Endothelial cell of umbilical vein (primary cell): ENCODE measurements around the gene WDR37. TPM values are rescaled to one million over a fixed set of nuclear protein-coding genes. Genes with fewer than 3 reads are reported as not detected.

Experiments
- BruUV-seq: library from RNA; stranded (reverse); fragments of 400-500 nt; replicated peaks from 2 replicates; lab custom pipeline; 2021; lab: Mats Ljungman, UMichigan
- CTCF ChIA-PET: fragments of 300-600, 350-600 bp; sonication (Branson Sonifier 250); formaldehyde crosslinking; loops from one replicate; lab custom pipeline; 2021; ENCODE audit warnings: antibody characterized with exemption, inconsistent platforms; lab: Charles Lee
- POLR2A ChIA-PET: fragments of 300-600, 350-600 bp; sonication (Branson Sonifier 250); formaldehyde crosslinking; loops from one replicate; lab custom pipeline; 2021; ENCODE audit warnings: antibody characterized with exemption, inconsistent platforms; lab: Charles Lee
- DNase-seq: peaks from one replicate; pipeline ENCODE4 v3.0.0-alpha.2; 2011; ENCODE audit warnings: low read depth, low spot score
- FAIRE-seq: peaks from 2 replicates; lab custom pipeline; 2011; peaks lifted over from hg19 to GRCh38; lab: Jason Lieb, UNC
- H2AFZ ChIP-seq: 2 replicates; pipeline ENCODE4 v1.6.0; 2012; ENCODE audit warnings: low read depth, low read length, control low read depth, inconsistent platforms
- H3K27ac ChIP-seq: 2 replicates; pipeline ENCODE4 v1.5.1; 2011; ENCODE audit warnings: low read depth, mild to moderate bottlenecking, control low read depth, low read length, moderate library complexity; ENCODE audit not compliant: insufficient read depth
- H3K27me3 ChIP-seq, 2 experiments: 2 replicates each; pipeline versions ENCODE4 v1.6.0 to v1.6.1; 2011; ENCODE audit warnings: low read length in 2 of 2, mixed read lengths in 1 of 2; ENCODE audit not compliant: control insufficient read depth in 2 of 2, insufficient read depth in 2 of 2
- H3K36me3 ChIP-seq, 2 experiments: 2 replicates in 1 of 2; 3 replicates in 1 of 2; pipeline ENCODE4 v1.5.1; 2011; ENCODE audit warnings: low read length in 2 of 2, mild to moderate bottlenecking in 1 of 2, moderate library complexity in 1 of 2; ENCODE audit not compliant: control insufficient read depth in 2 of 2, insufficient read depth in 2 of 2; ENCODE audit errors: extremely low read depth in 1 of 2
- H3K4me1 ChIP-seq: 3 replicates; pipeline ENCODE4 v1.5.1; 2011; ENCODE audit warnings: mild to moderate bottlenecking, low read length; ENCODE audit not compliant: control insufficient read depth, insufficient read depth; ENCODE audit errors: extremely low read depth
- H3K4me2 ChIP-seq: 2 replicates; pipeline ENCODE4 v1.6.1; 2011; ENCODE audit warnings: low read length, control low read depth, mixed read lengths; ENCODE audit not compliant: insufficient read depth
- H3K4me3 ChIP-seq, 3 experiments: fragments of 200-600 bp in 1 of 3; sonication (generic), shearing (Covaris generic) in 1 of 3; replicated peaks in 1 of 3; 2 replicates each; pipeline ENCODE4 v1.5.1; 2011 to 2016; ENCODE audit warnings: control low read depth in 3 of 3, low read length in 3 of 3, mild to moderate bottlenecking in 2 of 3, inconsistent platforms in 1 of 3, low read depth in 1 of 3, moderate library complexity in 1 of 3; ENCODE audit not compliant: insufficient read depth in 1 of 3
- H3K79me2 ChIP-seq: 2 replicates; pipeline ENCODE4 v1.6.0; 2012; ENCODE audit warnings: low read length, inconsistent platforms; ENCODE audit not compliant: control insufficient read depth, insufficient read depth
- H3K9ac ChIP-seq: replicated peaks from 2 replicates; pipeline ENCODE3; 2011; ENCODE audit warnings: low read length, control low read depth; ENCODE audit not compliant: insufficient read depth; ENCODE audit errors: extremely low read depth
- H3K9me1 ChIP-seq: replicated peaks from 3 replicates; pipeline ENCODE4 v1.6.0; 2011; ENCODE audit warnings: mild to moderate bottlenecking, low read length; ENCODE audit not compliant: control insufficient read depth, insufficient read depth; ENCODE audit errors: extremely low read depth
- H3K9me3 ChIP-seq: replicated peaks from 2 replicates; pipeline ENCODE4 v1.5.1; 2012; ENCODE audit warnings: low read length, inconsistent platforms; ENCODE audit not compliant: control insufficient read depth, insufficient read depth
- H4K20me1 ChIP-seq: replicated peaks from 2 replicates; pipeline ENCODE3; 2011; ENCODE audit warnings: mild to moderate bottlenecking, low read length; ENCODE audit not compliant: control insufficient read depth, insufficient read depth; ENCODE audit errors: extremely low read depth
- EZH2 ChIP-seq: IDR thresholded peaks from 2 replicates; pipeline ENCODE4 v1.6.1; 2012; ENCODE audit warnings: borderline replicate concordance, low read depth, mild to moderate bottlenecking, moderate library complexity, low read length, inconsistent platforms; ENCODE audit not compliant: severe bottlenecking
- FOS ChIP-seq: IDR thresholded peaks from 2 replicates; pipeline ENCODE4 v1.6.1; 2011; ENCODE audit warnings: mild to moderate bottlenecking, low read length, moderate library complexity, borderline replicate concordance; ENCODE audit not compliant: insufficient read depth
- GATA2 ChIP-seq: IDR thresholded peaks from 2 replicates; pipeline ENCODE4 v1.7.0; 2011; ENCODE audit warnings: low read depth, mild to moderate bottlenecking, moderate library complexity, mixed read lengths, low read length; ENCODE audit not compliant: insufficient read length, insufficient read depth
- JUN ChIP-seq: IDR thresholded peaks from 2 replicates; pipeline ENCODE4 v1.6.1; 2011; ENCODE audit warnings: borderline replicate concordance, low read depth; ENCODE audit not compliant: insufficient read length, insufficient read depth
- MYC ChIP-seq: IDR thresholded peaks from one replicate; pipeline ENCODE4 v1.6.1; 2011; ENCODE audit warnings: mild to moderate bottlenecking, low read depth, low read length
- POLR2A ChIP-seq: IDR thresholded peaks from 2 replicates; pipeline ENCODE4 v1.6.1; 2012; ENCODE audit warnings: low read depth, mild to moderate bottlenecking, control low read depth, low read length
- POLR2AphosphoS5 ChIP-seq: IDR thresholded peaks from 2 replicates; pipeline ENCODE4 v1.6.1; 2012; ENCODE audit warnings: low read depth, mild to moderate bottlenecking, control low read depth, low read length, moderate library complexity; ENCODE audit not compliant: insufficient read depth
- dilution Hi-C: fragments of 300-500 bp; cut with MboI; formaldehyde crosslinking; loops from one replicate; pipeline ENCODE4 v1.15.0; 2019; ENCODE audit warnings: low sequenced_read_pairs; ENCODE audit not compliant: extremely low pct_ligation_motif_present
- intact Hi-C: fragments of 100-400 bp; cut with micrococcal nuclease; formaldehyde crosslinking; loops from one replicate; pipeline ENCODE4 v1.10.0; 2022
- polyA plus RNA-seq, 4 experiments: library from polyadenylated mRNA; depleted of rRNA in 3 of 4; stranded (reverse) in 3 of 4; unstranded in 1 of 4; fragments of >200 nt; gene quantifications; 2 replicates each; pipeline versions ENCODE4 v1.2.1 to v1.2.3, GENCODE V29; 2011 to 2012; ENCODE audit warnings: missing spikeins in 1 of 4
- total RNA-seq: library from RNA; stranded (reverse); gene quantifications from 2 replicates; pipeline ENCODE4 v1.2.3, GENCODE V29; 2021
- TF ChIP-seq, protein P1 (sequence below), 2 donors: IDR thresholded peaks; 1 replicate in 1 of 2; 2 replicates in 1 of 2; pipeline ENCODE4 v1.5.1; 2011; ENCODE audit warnings: low read length in 2 of 2, mild to moderate bottlenecking in 2 of 2, moderate library complexity in 2 of 2, control low read depth in 1 of 2, inconsistent platforms in 1 of 2, low read depth in 1 of 2; ENCODE audit not compliant: insufficient read depth in 1 of 2; ENCODE audit errors: extremely low read depth in 1 of 2
- TF ChIP-seq, protein P2 (sequence below): IDR thresholded peaks from 2 replicates; pipeline ENCODE4 v1.6.1; 2011; ENCODE audit not compliant: insufficient read depth, insufficient read length

The WDR37 gene
- total and polyA plus RNA-seq, 2 donors (not counting 3 experiments of a cell fraction or from before 2014, with no cell fraction given), result 21.7 to 25.5 TPM

DNA sequence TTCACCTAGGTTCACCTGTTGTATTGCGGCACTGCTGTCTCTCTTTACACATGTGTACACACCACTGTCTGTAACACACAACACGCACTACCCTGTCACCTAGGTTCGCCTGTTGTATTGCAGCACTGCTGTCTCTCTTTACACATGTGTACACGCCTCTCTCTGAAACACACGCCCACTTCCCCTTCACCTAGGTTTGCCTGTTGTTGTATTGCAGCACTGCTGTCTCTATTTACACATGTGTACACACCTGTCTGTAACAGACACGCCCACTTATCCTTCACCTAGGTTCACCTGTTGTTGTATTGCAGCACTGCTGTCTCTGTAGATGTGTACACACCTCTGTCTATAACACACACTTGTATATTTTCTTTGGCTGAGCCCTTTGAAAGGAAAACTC, 51.5 kb downstream of the WDR37 start:
- TF ChIP-seq POLR2AphosphoS5, result no peak
- TF ChIP-seq, protein P1, sequence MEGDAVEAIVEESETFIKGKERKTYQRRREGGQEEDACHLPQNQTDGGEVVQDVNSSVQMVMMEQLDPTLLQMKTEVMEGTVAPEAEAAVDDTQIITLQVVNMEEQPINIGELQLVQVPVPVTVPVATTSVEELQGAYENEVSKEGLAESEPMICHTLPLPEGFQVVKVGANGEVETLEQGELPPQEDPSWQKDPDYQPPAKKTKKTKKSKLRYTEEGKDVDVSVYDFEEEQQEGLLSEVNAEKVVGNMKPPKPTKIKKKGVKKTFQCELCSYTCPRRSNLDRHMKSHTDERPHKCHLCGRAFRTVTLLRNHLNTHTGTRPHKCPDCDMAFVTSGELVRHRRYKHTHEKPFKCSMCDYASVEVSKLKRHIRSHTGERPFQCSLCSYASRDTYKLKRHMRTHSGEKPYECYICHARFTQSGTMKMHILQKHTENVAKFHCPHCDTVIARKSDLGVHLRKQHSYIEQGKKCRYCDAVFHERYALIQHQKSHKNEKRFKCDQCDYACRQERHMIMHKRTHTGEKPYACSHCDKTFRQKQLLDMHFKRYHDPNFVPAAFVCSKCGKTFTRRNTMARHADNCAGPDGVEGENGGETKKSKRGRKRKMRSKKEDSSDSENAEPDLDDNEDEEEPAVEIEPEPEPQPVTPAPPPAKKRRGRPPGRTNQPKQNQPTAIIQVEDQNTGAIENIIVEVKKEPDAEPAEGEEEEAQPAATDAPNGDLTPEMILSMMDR (IDR thresholded peaks at IDR 0.05; ENCODE audit: extremely low read depth in 1 of 2, insufficient read depth in 1 of 2, low read depth in 1 of 2, low read length in 2 of 2), result no peak
- no peak for TF ChIP-seq POLR2A
- TF ChIP-seq GATA2, result no peak
- no peak for TF ChIP-seq JUN
- TF ChIP-seq FOS, result no peak
- TF ChIP-seq EZH2, result no peak
- no peak for TF ChIP-seq MYC
- TF ChIP-seq, protein P2, sequence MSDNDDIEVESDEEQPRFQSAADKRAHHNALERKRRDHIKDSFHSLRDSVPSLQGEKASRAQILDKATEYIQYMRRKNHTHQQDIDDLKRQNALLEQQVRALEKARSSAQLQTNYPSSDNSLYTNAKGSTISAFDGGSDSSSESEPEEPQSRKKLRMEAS, result no peak
- FAIRE-seq (no peak), DNase-seq (no peak)
- H3K36me3 ChIP-seq, result peaks cover 12 to 39% of the 10 kb centered on the region in 2 experiments
- H3K9me1 ChIP-seq, result no peaks in the 10 kb centered on the region
- H3K4me1 ChIP-seq, result peaks cover 11% of the 10 kb centered on the region
- BruUV-seq, result no TSS peak
- H3K9ac ChIP-seq, result no peak overlapping the region
- no peaks in the 10 kb centered on the region for H3K9me3 ChIP-seq
- H3K79me2 ChIP-seq, result peaks cover 11% of the 10 kb centered on the region
- H3K27me3 ChIP-seq, result no peaks in the 10 kb centered on the region
- no peaks in the 10 kb centered on the region for H4K20me1 ChIP-seq
- H3K27ac ChIP-seq, result no peak overlapping the region
- intact Hi-C loops, result no loop called here
- dilution Hi-C loops, result no loop called here
- H3K4me3 ChIP-seq, result no peak overlapping the region
- ChIA-PET CTCF (no interaction called here), POLR2A (no interaction called here)
- no peak overlapping the region for H2AFZ ChIP-seq
- H3K4me2 ChIP-seq, result no peak overlapping the region
